Neuronal stem cell (in vitro differentiated cells): ENCODE results near the gene FLOT2. TPM values are rescaled to one million over a fixed set of nuclear protein-coding genes. Genes with fewer than 3 reads are reported as not detected.
A peak's percentile ranks its signal among the peaks of the same experiment; 100 is the strongest.

Experiments
- DNase-seq: peaks from one replicate; pipeline ENCODE4 v3.0.0-alpha.2; 2013; ENCODE audit warnings: low spot score
- H2AFZ ChIP-seq: one replicate; pipeline ENCODE4 v1.6.1; 2013; ENCODE audit warnings: mild to moderate bottlenecking, low read length, inconsistent platforms
- H2AK5ac ChIP-seq: 2 replicates; pipeline ENCODE4 v1.6.1; 2013; ENCODE audit warnings: low read depth, mild to moderate bottlenecking, inconsistent platforms, low read length, moderate library complexity, mixed read lengths
- H2BK120ac ChIP-seq: 2 replicates; pipeline ENCODE4 v1.6.1; 2013; ENCODE audit warnings: low read depth, mild to moderate bottlenecking, inconsistent platforms, low read length, moderate library complexity, mixed read lengths
- H2BK12ac ChIP-seq: one replicate; pipeline ENCODE4 v1.6.1; 2013; ENCODE audit warnings: low read length, inconsistent platforms
- H2BK15ac ChIP-seq: 2 replicates; pipeline ENCODE4 v1.6.1; 2013; ENCODE audit warnings: mild to moderate bottlenecking, low read length, inconsistent platforms, mixed read lengths
- H2BK5ac ChIP-seq: one replicate; pipeline ENCODE4 v1.6.1; 2013; ENCODE audit warnings: inconsistent platforms, mild to moderate bottlenecking, low read length, moderate library complexity
- H3K14ac ChIP-seq: one replicate; pipeline ENCODE4 v1.6.1; 2013; ENCODE audit warnings: low read length, inconsistent platforms
- H3K18ac ChIP-seq: 2 replicates; pipeline ENCODE4 v1.6.1; 2013; ENCODE audit warnings: low read length, inconsistent platforms
- H3K23ac ChIP-seq: 2 replicates; pipeline ENCODE4 v1.6.1; 2013; ENCODE audit warnings: low read depth, mild to moderate bottlenecking, mixed read lengths, low read length, inconsistent platforms; ENCODE audit not compliant: poor library complexity
- H3K27ac ChIP-seq: replicated peaks from 3 replicates; pipeline ENCODE4 v1.5.1; 2013; ENCODE audit warnings: low read length, inconsistent platforms
- H3K27me3 ChIP-seq, 3 experiments: 2 replicates each; pipeline ENCODE4 v1.6.1; 2013; ENCODE audit warnings: low read length in 3 of 3, mild to moderate bottlenecking in 2 of 3, inconsistent platforms in 1 of 3, low read depth in 1 of 3, mixed read lengths in 1 of 3, moderate library complexity in 1 of 3; ENCODE audit not compliant: control insufficient read depth in 3 of 3, insufficient read depth in 3 of 3
- H3K36me3 ChIP-seq, 2 donors: replicated peaks in 1 of 2; 2 replicates each; pipeline ENCODE4 v1.6.1; 2013; ENCODE audit warnings: low read length in 2 of 2; ENCODE audit not compliant: control insufficient read depth in 2 of 2, insufficient read depth in 2 of 2
- H3K4ac ChIP-seq: 2 replicates; pipeline ENCODE4 v1.6.1; 2013; ENCODE audit warnings: inconsistent platforms, mild to moderate bottlenecking, low read length, moderate library complexity
- H3K4me1 ChIP-seq, 2 donors: 1 replicate in 1 of 2; 2 replicates in 1 of 2; pipeline ENCODE4 v1.6.1; 2013; ENCODE audit warnings: low read length in 2 of 2, low read depth in 1 of 2; ENCODE audit not compliant: control insufficient read depth in 2 of 2, insufficient read depth in 1 of 2
- H3K4me2 ChIP-seq: one replicate; pipeline ENCODE4 v1.6.1; 2013; ENCODE audit warnings: mild to moderate bottlenecking, low read length, inconsistent platforms; ENCODE audit not compliant: insufficient read depth, poor library complexity, severe bottlenecking
- H3K4me3 ChIP-seq, 2 donors: 2 replicates each; pipeline ENCODE4 v1.5.1; 2013; ENCODE audit warnings: low read length in 2 of 2, mild to moderate bottlenecking in 2 of 2, inconsistent platforms in 1 of 2, moderate library complexity in 1 of 2
- H3K79me1 ChIP-seq: one replicate; pipeline ENCODE4 v1.6.1; 2013; ENCODE audit warnings: low read depth, mild to moderate bottlenecking, inconsistent platforms, low read length, moderate library complexity
- H3K9ac ChIP-seq: one replicate; pipeline ENCODE4 v1.6.1; 2013; ENCODE audit warnings: mild to moderate bottlenecking, low read depth, low read length, inconsistent platforms; ENCODE audit not compliant: poor library complexity
- H3K9me3 ChIP-seq, 2 donors: replicated peaks in 1 of 2; 2 replicates each; pipeline versions ENCODE3 to v1.6.1; 2013; ENCODE audit warnings: low read length in 2 of 2, mild to moderate bottlenecking in 2 of 2, inconsistent platforms in 1 of 2, low read depth in 1 of 2, mixed read lengths in 1 of 2, moderate library complexity in 1 of 2; ENCODE audit not compliant: control insufficient read depth in 2 of 2, insufficient read depth in 1 of 2
- H4K8ac ChIP-seq: one replicate; pipeline ENCODE4 v1.6.1; 2013; ENCODE audit warnings: low read depth, mild to moderate bottlenecking, inconsistent platforms, low read length, moderate library complexity
- H4K91ac ChIP-seq: one replicate; pipeline ENCODE4 v1.6.1; 2013; ENCODE audit warnings: low read length, low read depth, mild to moderate bottlenecking, inconsistent platforms; ENCODE audit not compliant: poor library complexity
- WGBS, 2 donors: extraction: QIAGEN DNeasy Blood & Tissue Kit; methylation state at CpG; one replicate each; pipeline ENCODE4 v1.1.7; 2013; ENCODE audit warnings: missing lambda C conversion rate in 2 of 2, mixed read lengths in 1 of 2; ENCODE audit not compliant: insufficient read length in 2 of 2, insufficient replicate concordance in 1 of 2; ENCODE audit errors: extremely low coverage in 2 of 2; 5-methylcytosine and 5-hydroxymethylcytosine counted together
- polyA plus RNA-seq, 2 experiments: library from polyadenylated mRNA; stranded (reverse); fragments of 200-250 nt; gene quantifications; one replicate each; pipeline ENCODE4 v1.2.3, GENCODE V29; 2013

FLOT2 gene, protein sequence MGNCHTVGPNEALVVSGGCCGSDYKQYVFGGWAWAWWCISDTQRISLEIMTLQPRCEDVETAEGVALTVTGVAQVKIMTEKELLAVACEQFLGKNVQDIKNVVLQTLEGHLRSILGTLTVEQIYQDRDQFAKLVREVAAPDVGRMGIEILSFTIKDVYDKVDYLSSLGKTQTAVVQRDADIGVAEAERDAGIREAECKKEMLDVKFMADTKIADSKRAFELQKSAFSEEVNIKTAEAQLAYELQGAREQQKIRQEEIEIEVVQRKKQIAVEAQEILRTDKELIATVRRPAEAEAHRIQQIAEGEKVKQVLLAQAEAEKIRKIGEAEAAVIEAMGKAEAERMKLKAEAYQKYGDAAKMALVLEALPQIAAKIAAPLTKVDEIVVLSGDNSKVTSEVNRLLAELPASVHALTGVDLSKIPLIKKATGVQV
- 95.3 TPM for polyA plus RNA-seq (2013, experiment 1 of 2)
- 94.8 TPM for polyA plus RNA-seq (2013, experiment 2 of 2)

DNA sequence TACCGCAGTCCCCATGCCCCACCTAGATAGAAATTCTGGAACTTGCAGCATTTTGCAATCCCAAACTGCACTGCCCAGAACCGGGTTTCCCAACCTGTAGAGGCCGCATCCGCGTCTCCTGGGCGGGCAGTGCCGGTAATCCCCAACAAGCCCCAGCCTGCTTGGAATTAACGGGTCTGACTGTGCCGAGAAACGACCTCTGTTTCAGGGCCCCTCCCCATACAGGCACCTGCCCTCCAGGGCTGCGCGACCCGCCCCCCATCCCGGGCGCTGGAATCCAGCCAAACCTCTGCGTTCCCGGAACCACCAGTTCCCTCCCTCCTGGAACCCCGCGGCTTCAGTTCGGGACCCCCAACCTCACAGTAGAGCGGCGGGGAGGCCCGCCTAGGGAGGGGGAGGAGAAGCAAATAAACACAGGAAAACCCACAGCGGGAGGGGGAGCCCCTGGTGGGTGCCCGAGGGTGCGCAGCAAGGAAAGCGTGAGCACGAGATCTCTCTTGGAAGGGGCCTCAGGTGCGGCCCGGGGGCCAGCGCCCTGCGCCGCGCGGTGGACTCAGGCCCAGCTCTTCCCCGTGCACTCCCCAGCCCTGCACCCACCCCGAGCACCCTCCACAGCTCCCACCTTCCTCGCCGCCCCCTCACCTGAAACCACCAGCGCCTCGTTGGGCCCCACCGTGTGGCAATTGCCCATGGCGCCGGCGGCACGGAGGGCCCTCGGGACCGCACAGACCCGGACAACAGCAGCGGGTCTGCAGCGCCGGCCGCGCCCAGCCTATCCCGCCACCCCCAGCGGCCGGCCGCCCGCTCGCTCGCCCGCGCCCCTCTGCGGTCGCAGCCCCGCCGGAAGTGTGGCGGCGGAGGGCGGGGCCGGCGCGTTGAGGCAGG is at the start of gene FLOT2:
Gene FLOT2, minus strand, starts transcription at position 850 of the 885 bp plus-strand sequence. Its CDS starts 159 bp downstream, at position 691.
- Histone ChIP-seq H3K14ac (peak within 1 kb of the TSS; percentile 50), H3K36me3 (peaks cover 0 to 40% of the 10 kb centered on the region in 2 donors), H3K4ac (no peak within 1 kb of the TSS), H3K79me1 (peaks cover 3% of the 10 kb centered on the region), H3K4me2 (peak within 1 kb of the TSS; percentile 70), H2BK12ac (no peak within 1 kb of the TSS), H3K4me3 (peak within 1 kb of the TSS; percentile 69 to 96), H3K4me1 (peaks cover 7 to 12% of the 10 kb centered on the region in 2 donors), H2BK5ac (peak within 1 kb of the TSS; percentile 82), H2BK15ac (peak within 1 kb of the TSS; percentile 10), H3K23ac (peak within 1 kb of the TSS; percentile 86), H2AFZ (peak within 1 kb of the TSS; percentile 91), H2BK120ac (no peak within 1 kb of the TSS), H2AK5ac (peak within 1 kb of the TSS; percentile 50), H4K91ac (peak within 1 kb of the TSS; percentile 76), H3K9ac (peak within 1 kb of the TSS; percentile 95), H3K27ac (peak within 1 kb of the TSS; percentile 79), H4K8ac (no peak within 1 kb of the TSS), H3K18ac (peak within 1 kb of the TSS; percentile 96), H3K9me3 (no peaks in the 10 kb centered on the region), H3K27me3 (no peaks in the 10 kb centered on the region)
- WGBS, 2 donors: no CpG with 5 or more reads among the region's 73 CpGs
- DNase-seq: peak; percentile 59

DNA sequence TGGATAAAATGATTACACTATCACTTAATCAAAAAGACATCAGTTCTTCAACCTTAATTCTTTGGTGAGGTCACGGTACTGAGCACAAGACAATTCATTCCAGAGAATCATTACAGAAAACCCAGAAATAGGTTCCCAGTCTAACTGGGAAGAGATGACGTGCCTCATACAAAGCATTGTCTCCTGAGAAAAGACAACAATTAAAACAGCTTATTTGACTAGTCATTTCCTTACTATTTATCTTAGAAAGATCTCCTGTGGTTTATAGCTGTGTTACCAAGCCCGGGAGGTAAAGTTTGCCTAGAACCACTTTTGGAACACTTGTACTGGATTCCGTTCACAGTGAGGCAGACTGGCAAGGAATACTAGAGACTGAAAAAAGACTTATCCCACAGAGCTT is 48.7 kb upstream of the FLOT2 start:
- no peak overlapping the region for H3K27ac ChIP-seq
- no peak overlapping the region for H3K4ac ChIP-seq
- no peak overlapping the region for H3K4me2 ChIP-seq
- no CpG with 5 or more reads among the region's 4 CpGs for WGBS, 2 donors
- no peak overlapping the region for H3K9ac ChIP-seq
- H2BK15ac ChIP-seq: no peak overlapping the region
- no peak overlapping the region for H4K8ac ChIP-seq
- H3K4me1 ChIP-seq: peaks cover 0 to 10% of the 10 kb centered on the region in 2 donors
- H2BK5ac ChIP-seq: no peak overlapping the region
- H2AFZ ChIP-seq: no peak overlapping the region
- H2AK5ac ChIP-seq: no peak overlapping the region
- H3K4me3 ChIP-seq: no peak overlapping the region
- no peak overlapping the region for H3K18ac ChIP-seq
- H3K9me3 ChIP-seq: peaks cover 0 to 4% of the 10 kb centered on the region in 2 donors
- no peak for DNase-seq
- H3K36me3 ChIP-seq: peaks cover 0 to 65% of the 10 kb centered on the region in 2 donors
- no peak overlapping the region for H4K91ac ChIP-seq
- no peak overlapping the region for H2BK12ac ChIP-seq
- H3K27me3 ChIP-seq: no peaks in the 10 kb centered on the region
- no peak overlapping the region for H2BK120ac ChIP-seq
- no peak overlapping the region for H3K23ac ChIP-seq
- H3K79me1 ChIP-seq: peaks cover 6% of the 10 kb centered on the region
- H3K14ac ChIP-seq: no peak overlapping the region

DNA sequence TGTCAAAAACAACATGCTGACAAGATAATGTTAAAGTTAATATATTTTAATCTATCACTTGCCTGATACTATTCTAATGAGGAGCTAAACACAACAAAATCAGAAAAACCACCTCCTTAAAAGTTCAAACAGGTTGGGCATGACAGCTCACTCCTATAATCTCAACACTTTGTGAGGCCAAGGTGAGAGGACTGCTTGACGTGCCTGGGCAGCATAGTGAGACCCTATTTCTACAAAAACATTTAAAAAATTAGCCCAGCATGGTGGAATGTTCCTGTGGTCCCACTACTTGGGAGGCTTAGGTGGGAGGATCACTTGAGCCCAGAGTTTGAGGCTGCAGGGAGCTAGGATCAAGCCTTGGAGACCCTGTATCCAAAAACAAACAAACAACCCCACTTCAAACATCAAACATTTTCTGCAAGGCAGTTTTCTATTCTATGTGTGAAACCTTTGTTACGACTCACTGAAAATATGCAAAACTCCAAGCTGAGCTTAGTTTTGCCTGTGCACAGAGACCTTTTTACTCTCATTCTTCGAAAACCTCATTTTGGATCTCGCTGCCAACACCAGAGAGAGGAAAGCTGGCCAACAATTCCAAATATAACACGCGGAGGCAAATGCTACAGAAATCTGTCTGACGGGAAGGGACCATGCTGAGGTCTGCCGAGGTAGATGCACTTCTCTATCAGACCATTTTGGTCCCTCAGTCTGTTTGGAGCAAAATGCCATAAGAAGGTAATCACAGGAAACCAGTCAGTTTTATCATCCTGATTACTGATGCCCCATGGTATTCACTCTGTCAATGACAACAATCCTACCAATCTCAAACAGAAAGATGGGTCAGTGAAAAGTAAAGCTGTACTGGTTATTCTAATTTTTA is 47.6 kb upstream of the FLOT2 start:
- Histone ChIP-seq H2AK5ac (no peak overlapping the region), H2BK15ac (no peak overlapping the region), H3K18ac (no peak overlapping the region), H3K9me3 (peaks cover 0 to 4% of the 10 kb centered on the region in 2 donors), H4K8ac (no peak overlapping the region), H3K36me3 (peaks cover 0 to 65% of the 10 kb centered on the region in 2 donors), H3K27me3 (no peaks in the 10 kb centered on the region), H2AFZ (no peak overlapping the region), H3K9ac (no peak overlapping the region), H4K91ac (no peak overlapping the region), H3K4me1 (peaks cover 6 to 20% of the 10 kb centered on the region in 2 donors), H3K4me3 (no peak overlapping the region), H3K4ac (no peak overlapping the region), H2BK120ac (no peak overlapping the region), H3K4me2 (no peak overlapping the region), H2BK12ac (no peak overlapping the region), H3K14ac (no peak overlapping the region), H2BK5ac (no peak overlapping the region), H3K79me1 (peaks cover 6% of the 10 kb centered on the region), H3K27ac (no peak overlapping the region), H3K23ac (no peak overlapping the region)
- DNase-seq: no peak
- WGBS, 2 donors: no CpG with 5 or more reads among the region's 8 CpGs
